ENCODE measurements around the gene CLDN22.

- TF ChIP-seq CTCF (conservative IDR thresholded peaks at IDR 0.05 in 1 of 2, IDR thresholded peaks at IDR 0.05 in 1 of 2; ENCODE audit: extremely low read depth in 1 of 2, insufficient read depth in 1 of 2, low read depth in 1 of 2, low read length in 2 of 2) (no peak), EZH2 (IDR thresholded peaks at IDR 0.05; ENCODE audit: borderline replicate concordance, low read length) (no peak)
Measured at GRCh38 chr4:183314336-183314735, 5.7 kb downstream of the CLDN22 start.

Data from mammary epithelial cell (primary cell).